ENCODE measurements around the gene SPIB.

- TF ChIP-seq POLR2AphosphoS5 (IDR thresholded peaks at IDR 0.05), result no peak
- TF ChIP-seq POLR2A (IDR thresholded peaks at IDR 0.05), result no peak
Observed at GRCh38 chr19:50419580-50420035, 870 bp downstream of the SPIB start.

Measured in gastroesophageal sphincter (tissue), 2 donors.